Loucy (cell line): ENCODE measurements around the gene FFAR1.

Source experiments
- CTCF ChIP-seq: fragments of 200-600 bp; sonication (generic); conservative IDR thresholded peaks from 2 replicates; pipeline ENCODE4 v1.5.1; 2014; ENCODE audit warnings: mild to moderate bottlenecking, antibody characterized with exemption, low read length
- EZH2phosphoT487 ChIP-seq: fragments of 200-600 bp; IDR thresholded peaks from 2 replicates; pipeline ENCODE4 v1.6.1; 2018; ENCODE audit warnings: antibody characterized with exemption, mild to moderate bottlenecking, moderate library complexity, borderline replicate concordance

- no peak for TF ChIP-seq CTCF
- no peak for TF ChIP-seq EZH2phosphoT487
These were observed 25.8 kb downstream of the FFAR1 start for GRCh38 chr19:35373492-35373891.
